Mesendoderm (in vitro differentiated cells): ENCODE data around the gene CIB2.

Source experiments
- DNase-seq: peaks from one replicate; pipeline ENCODE4 v3.0.0; 2013
- H2AK5ac ChIP-seq: 2 replicates; pipeline ENCODE4 v1.6.1; 2013; ENCODE audit warnings: low read length, inconsistent platforms
- H2BK120ac ChIP-seq: 2 replicates; pipeline ENCODE4 v1.6.1; 2013; ENCODE audit warnings: low read depth, mild to moderate bottlenecking, low read length, moderate library complexity, mixed read lengths
- H2BK15ac ChIP-seq: replicated peaks from 2 replicates; pipeline ENCODE4 v1.6.1; 2013; ENCODE audit warnings: low read depth, mild to moderate bottlenecking, moderate library complexity
- H2BK5ac ChIP-seq: 2 replicates; pipeline ENCODE4 v1.6.1; 2013; ENCODE audit warnings: low read length, inconsistent platforms
- H3K18ac ChIP-seq: 2 replicates; pipeline ENCODE4 v1.6.1; 2013; ENCODE audit warnings: mild to moderate bottlenecking, low read length, mixed read lengths
- H3K23ac ChIP-seq: one replicate; pipeline ENCODE4 v1.6.1; 2013; ENCODE audit warnings: low read length
- H3K27ac ChIP-seq: 2 replicates; pipeline ENCODE4 v1.5.1; 2013; ENCODE audit warnings: low read depth, mild to moderate bottlenecking, inconsistent platforms, low read length, moderate library complexity
- H3K27me3 ChIP-seq: 2 replicates; pipeline ENCODE4 v1.6.1; 2013; ENCODE audit warnings: low read length, control low read depth, mild to moderate bottlenecking, inconsistent platforms; ENCODE audit not compliant: insufficient read depth, poor library complexity
- H3K36me3 ChIP-seq: 2 replicates; pipeline ENCODE4 v1.6.1; 2013; ENCODE audit warnings: low read length, inconsistent platforms; ENCODE audit not compliant: control insufficient read depth, insufficient read depth
- H3K4ac ChIP-seq: one replicate; pipeline ENCODE4 v1.6.1; 2013; ENCODE audit warnings: low read depth, mild to moderate bottlenecking, low read length, moderate library complexity
- H3K4me1 ChIP-seq: 2 replicates; pipeline ENCODE4 v1.6.1; 2013; ENCODE audit warnings: low read depth, low read length, inconsistent platforms; ENCODE audit not compliant: control insufficient read depth
- H3K4me2 ChIP-seq: 2 replicates; pipeline ENCODE4 v1.6.1; 2013; ENCODE audit warnings: low read length
- H3K4me3 ChIP-seq: 2 replicates; pipeline ENCODE4 v1.5.1; 2013; ENCODE audit warnings: mild to moderate bottlenecking, low read length
- H3K56ac ChIP-seq: one replicate; pipeline ENCODE4 v1.6.1; 2013; ENCODE audit warnings: low read length
- H3K79me1 ChIP-seq: 2 replicates; pipeline ENCODE4 v1.6.1; 2013; ENCODE audit warnings: low read length, inconsistent platforms
- H3K79me2 ChIP-seq: 2 replicates; pipeline ENCODE4 v1.6.1; 2013; ENCODE audit warnings: mild to moderate bottlenecking, low read length; ENCODE audit not compliant: control insufficient read depth, insufficient read depth
- H3K9ac ChIP-seq: 2 replicates; pipeline ENCODE4 v1.6.1; 2013; ENCODE audit warnings: low read length, inconsistent platforms
- H4K5ac ChIP-seq: one replicate; pipeline ENCODE4 v1.6.1; 2013; ENCODE audit warnings: low read length
- H4K8ac ChIP-seq: one replicate; pipeline ENCODE4 v1.6.1; 2013; ENCODE audit warnings: low read depth, mild to moderate bottlenecking, control low read depth, low read length, moderate library complexity
- WGBS: extraction: QIAGEN DNeasy Blood & Tissue Kit; methylation state at CpG from one replicate; pipeline ENCODE4 v1.1.7; 2013; ENCODE audit warnings: low lambda C conversion rate, missing lambda C conversion rate; ENCODE audit not compliant: insufficient coverage; ENCODE audit errors: extremely low coverage; 5-methylcytosine and 5-hydroxymethylcytosine counted together

Gene CIB2

GRCh38 chr15:78104566-78105475, 26.4 kb downstream of the CIB2 start:
- H3K79me1 ChIP-seq, result no peaks in the 10 kb centered on the region
- no peak overlapping the region for H3K4ac ChIP-seq
- H4K5ac ChIP-seq, result no peak overlapping the region
- no peaks in the 10 kb centered on the region for H3K27me3 ChIP-seq
- H2BK5ac ChIP-seq, result no peak overlapping the region
- H3K36me3 ChIP-seq, result no peaks in the 10 kb centered on the region
- H4K8ac ChIP-seq, result no peak overlapping the region
- H3K18ac ChIP-seq, result no peak overlapping the region
- WGBS, result no CpG with 5 or more reads among the region's 12 CpGs
- no peak for DNase-seq
- H3K23ac ChIP-seq, result no peak overlapping the region
- no peak overlapping the region for H3K27ac ChIP-seq
- H3K4me1 ChIP-seq, result no peaks in the 10 kb centered on the region
- no peak overlapping the region for H3K9ac ChIP-seq
- H2BK15ac ChIP-seq, result no peak overlapping the region
- no peak overlapping the region for H3K56ac ChIP-seq
- no peaks in the 10 kb centered on the region for H3K79me2 ChIP-seq
- no peak overlapping the region for H3K4me3 ChIP-seq
- no peak overlapping the region for H2BK120ac ChIP-seq
- no peak overlapping the region for H3K4me2 ChIP-seq
- H2AK5ac ChIP-seq, result no peak overlapping the region

DNA sequence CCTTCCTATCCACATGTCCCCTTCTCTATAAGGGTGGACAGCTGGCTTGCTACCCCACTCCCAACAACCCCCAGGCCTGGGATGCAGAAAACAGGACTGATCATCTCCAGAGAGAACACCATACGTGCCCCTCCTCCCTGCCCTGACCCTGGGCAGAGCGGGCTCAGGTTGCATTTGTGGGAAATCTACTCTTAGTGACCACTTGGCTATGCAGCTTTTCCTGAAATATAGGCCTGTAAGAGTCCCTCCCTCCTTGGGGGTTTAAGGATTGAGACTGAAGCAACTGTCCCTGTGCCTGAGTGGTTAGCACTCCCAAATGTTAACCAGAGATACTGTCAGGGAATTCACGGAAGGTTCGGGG, 27.1 kb downstream of the CIB2 start:
- Histone ChIP-seq H4K5ac (no peak overlapping the region), H3K18ac (no peak overlapping the region), H3K79me1 (no peaks in the 10 kb centered on the region), H3K4me1 (no peaks in the 10 kb centered on the region), H2BK15ac (no peak overlapping the region), H3K23ac (no peak overlapping the region), H3K27me3 (no peaks in the 10 kb centered on the region), H3K9ac (no peak overlapping the region), H3K4me3 (no peak overlapping the region), H2AK5ac (no peak overlapping the region), H3K4me2 (no peak overlapping the region), H3K56ac (no peak overlapping the region), H2BK5ac (no peak overlapping the region), H3K27ac (no peak overlapping the region), H3K79me2 (no peaks in the 10 kb centered on the region), H3K36me3 (no peaks in the 10 kb centered on the region), H2BK120ac (no peak overlapping the region), H4K8ac (no peak overlapping the region), H3K4ac (no peak overlapping the region)
- DNase-seq, result no peak
- no CpG with 5 or more reads among the region's 4 CpGs for WGBS

- no peak overlapping the region for H2AK5ac ChIP-seq
- no peaks in the 10 kb centered on the region for H3K36me3 ChIP-seq
- no CpG with 5 or more reads among the region's 12 CpGs for WGBS
- H3K18ac ChIP-seq, result no peak overlapping the region
- H3K79me1 ChIP-seq, result no peaks in the 10 kb centered on the region
- no peak overlapping the region for H3K4ac ChIP-seq
- H3K56ac ChIP-seq, result no peak overlapping the region
- H3K79me2 ChIP-seq, result no peaks in the 10 kb centered on the region
- H3K23ac ChIP-seq, result no peak overlapping the region
- H2BK5ac ChIP-seq, result no peak overlapping the region
- DNase-seq, result no peak
- H3K27me3 ChIP-seq, result no peaks in the 10 kb centered on the region
- no peak overlapping the region for H3K4me2 ChIP-seq
- H3K4me3 ChIP-seq, result no peak overlapping the region
- no peak overlapping the region for H4K5ac ChIP-seq
- H2BK120ac ChIP-seq, result no peak overlapping the region
- H3K27ac ChIP-seq, result no peak overlapping the region
- H3K4me1 ChIP-seq, result no peaks in the 10 kb centered on the region
- no peak overlapping the region for H2BK15ac ChIP-seq
- H4K8ac ChIP-seq, result no peak overlapping the region
- H3K9ac ChIP-seq, result no peak overlapping the region
Observed at GRCh38 chr15:78103406-78104118, 27.7 kb downstream of the CIB2 start.

- Histone ChIP-seq H3K4ac (no peak overlapping the region), H3K56ac (no peak overlapping the region), H4K8ac (no peak overlapping the region), H2BK120ac (no peak overlapping the region), H3K27ac (no peak overlapping the region), H3K23ac (no peak overlapping the region), H2AK5ac (no peak overlapping the region), H2BK5ac (no peak overlapping the region), H3K4me2 (no peak overlapping the region), H3K9ac (no peak overlapping the region), H3K4me1 (no peaks in the 10 kb centered on the region), H3K36me3 (no peaks in the 10 kb centered on the region), H3K18ac (no peak overlapping the region), H3K79me2 (no peaks in the 10 kb centered on the region), H3K4me3 (no peak overlapping the region), H4K5ac (no peak overlapping the region), H2BK15ac (no peak overlapping the region), H3K27me3 (no peaks in the 10 kb centered on the region), H3K79me1 (no peaks in the 10 kb centered on the region)
- WGBS, result no CpG with 5 or more reads among the region's 6 CpGs
- no peak for DNase-seq
Observed at GRCh38 chr15:78102741-78103140, 28.5 kb downstream of the CIB2 start.

GRCh38 chr15:78102211-78102610, 29.0 kb downstream of the CIB2 start:
- H2BK5ac ChIP-seq, result no peak overlapping the region
- no peak overlapping the region for H3K18ac ChIP-seq
- H3K27me3 ChIP-seq, result no peaks in the 10 kb centered on the region
- H3K23ac ChIP-seq, result no peak overlapping the region
- no peaks in the 10 kb centered on the region for H3K36me3 ChIP-seq
- no peak overlapping the region for H3K4me2 ChIP-seq
- no peak for DNase-seq
- no peak overlapping the region for H2BK120ac ChIP-seq
- H3K4ac ChIP-seq, result no peak overlapping the region
- H3K4me3 ChIP-seq, result no peak overlapping the region
- 100% methylated on average over 1 of the region's 1 CpG for WGBS
- H3K79me2 ChIP-seq, result no peaks in the 10 kb centered on the region
- no peaks in the 10 kb centered on the region for H3K79me1 ChIP-seq
- no peaks in the 10 kb centered on the region for H3K4me1 ChIP-seq
- H3K9ac ChIP-seq, result no peak overlapping the region
- H2AK5ac ChIP-seq, result no peak overlapping the region
- H4K8ac ChIP-seq, result no peak overlapping the region
- no peak overlapping the region for H3K27ac ChIP-seq
- H3K56ac ChIP-seq, result no peak overlapping the region
- no peak overlapping the region for H2BK15ac ChIP-seq
- no peak overlapping the region for H4K5ac ChIP-seq
